Psoas muscle (tissue), 8 donors: ENCODE data around the gene GMCL2. TPM values are rescaled to one million over a fixed set of nuclear protein-coding genes. Genes with fewer than 3 reads are reported as not detected.

Experiments used
- ATAC-seq, 4 donors: fragments of 200-7000 bp; cut with Tn5 transposase; one replicate each; pipeline ENCODE4 v1.9.1; 2020; ENCODE audit warnings: moderate library complexity in 3 of 4, mild to moderate bottlenecking in 2 of 4
- DNase-seq, 2 donors: peaks; one replicate each; pipeline ENCODE4 v3.0.0-alpha.2; 2020
- H3K27ac ChIP-seq: fragments of 200-600 bp; one replicate; pipeline ENCODE4 v1.8.0; 2022
- H3K27me3 ChIP-seq, 3 donors: fragments of 200-600 bp in 1 of 3; one replicate each; pipeline versions ENCODE4 v1.6.1 to v1.8.0; 2013 to 2022; ENCODE audit warnings: low read length in 2 of 3, mild to moderate bottlenecking in 2 of 3, moderate library complexity in 1 of 3; ENCODE audit not compliant: insufficient read depth in 3 of 3
- H3K36me3 ChIP-seq, 2 donors: fragments of 200-600 bp in 1 of 2; one replicate each; pipeline versions ENCODE4 v1.6.1 to v1.8.0; 2013 to 2022; ENCODE audit warnings: low read depth in 1 of 2, mild to moderate bottlenecking in 1 of 2, moderate library complexity in 1 of 2; ENCODE audit not compliant: insufficient read depth in 1 of 2
- H3K4me1 ChIP-seq: fragments of 200-600 bp; one replicate; pipeline ENCODE4 v1.8.0; 2022
- H3K4me3 ChIP-seq: fragments of 200-600 bp; one replicate; pipeline ENCODE4 v1.8.0; 2022; ENCODE audit warnings: mild to moderate bottlenecking
- H3K9me3 ChIP-seq: fragments of 200-600 bp; one replicate; pipeline ENCODE4 v1.8.0; 2022
- WGBS, 3 donors: extraction: QIAGEN DNeasy Blood & Tissue Kit; methylation state at CpG; one replicate each; pipeline versions ENCODE4 v1.1.6 to v1.1.7; 2013; 5-methylcytosine and 5-hydroxymethylcytosine counted together
- intact Hi-C, 2 donors: fragments of 100-400 bp; cut with DNase I; formaldehyde crosslinking; loops; one replicate each; pipeline versions ENCODE4 v1.11.0 to v1.14.2; 2022
- polyA plus RNA-seq, 3 donors: library from polyadenylated mRNA; stranded (reverse); fragments of 200-250 nt; gene quantifications; one replicate each; pipeline ENCODE4 v1.2.3, GENCODE V29; 2013
- total RNA-seq, 4 donors: library from RNA; stranded (reverse); fragmentation: NEBNext Ultra II Directional in 2 of 4; extraction: Animal tissue kit (Norgen Biotek cat#: 25700) in 2 of 4; gene quantifications; one replicate each; pipeline versions ENCODE4 v1.2.1 to v1.2.4, GENCODE V29; 2021 to 2023
- TF ChIP-seq, protein P1 (sequence below): fragments of 200-600 bp; IDR thresholded peaks from one replicate; pipeline ENCODE4 v1.8.0; 2022; ENCODE audit warnings: antibody characterized with exemption
- donor health status: healthy with polysubstance abuse.
- donor health status: DM: no; HTN: no; CAD: no; lungs with moderate emphysema.
- donor health status: Bipolar disorder and iron deficiency.
- donor health status: healthy.
- donor health status: DM: yes; HTN: yes; CAD: no.
- donor health status: DM: no; HTN: no; CAD: no.
- donor health status: DM: no; HTN: no; CAD: no.
- donor health status: DM: yes; HTN: yes; CAD: no.

GMCL2 gene
- total and polyA plus RNA-seq, 7 donors, result not detected

DNA sequence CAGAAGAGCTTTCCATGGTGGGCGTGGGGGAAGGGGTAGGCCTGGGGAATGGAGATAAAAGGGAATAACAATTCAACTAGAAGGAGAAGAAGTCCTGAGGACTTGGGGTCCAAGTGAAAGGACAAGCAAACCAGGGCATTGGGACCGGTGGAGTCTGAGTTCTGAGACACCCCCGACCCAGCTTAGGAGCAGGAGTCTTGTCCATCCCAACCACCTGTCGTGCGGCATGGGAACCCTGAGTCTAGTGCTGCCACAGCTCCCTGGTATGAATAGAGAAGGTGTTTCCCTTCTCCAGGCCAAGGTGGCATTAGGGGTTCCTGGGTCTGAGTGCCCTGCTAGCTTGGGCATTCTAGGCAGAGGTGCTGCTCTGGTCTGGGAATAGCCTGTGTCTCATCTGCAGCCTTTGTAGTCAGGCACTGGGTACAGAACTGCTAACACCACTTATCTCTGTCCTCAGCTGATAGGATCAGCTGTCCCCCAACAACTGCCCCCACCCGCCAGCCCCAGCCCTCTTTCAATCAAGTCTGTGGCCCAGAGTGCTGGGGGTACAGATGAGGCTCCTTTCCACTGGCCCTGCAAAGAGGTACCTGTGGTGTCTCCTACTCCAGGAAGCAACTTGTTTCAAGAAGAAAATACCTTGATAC, 27.1 kb upstream of the GMCL2 start:
- no peak for DNase-seq
- Histone ChIP-seq H3K9me3 (no peaks in the 10 kb centered on the region), H3K27me3 (no peaks in the 10 kb centered on the region), H3K36me3 (peaks cover 25 to 96% of the 10 kb centered on the region in 2 donors), H3K4me3 (no peak overlapping the region), H3K27ac (no peak overlapping the region), H3K4me1 (peaks cover 6% of the 10 kb centered on the region)
- TF ChIP-seq, protein P1, sequence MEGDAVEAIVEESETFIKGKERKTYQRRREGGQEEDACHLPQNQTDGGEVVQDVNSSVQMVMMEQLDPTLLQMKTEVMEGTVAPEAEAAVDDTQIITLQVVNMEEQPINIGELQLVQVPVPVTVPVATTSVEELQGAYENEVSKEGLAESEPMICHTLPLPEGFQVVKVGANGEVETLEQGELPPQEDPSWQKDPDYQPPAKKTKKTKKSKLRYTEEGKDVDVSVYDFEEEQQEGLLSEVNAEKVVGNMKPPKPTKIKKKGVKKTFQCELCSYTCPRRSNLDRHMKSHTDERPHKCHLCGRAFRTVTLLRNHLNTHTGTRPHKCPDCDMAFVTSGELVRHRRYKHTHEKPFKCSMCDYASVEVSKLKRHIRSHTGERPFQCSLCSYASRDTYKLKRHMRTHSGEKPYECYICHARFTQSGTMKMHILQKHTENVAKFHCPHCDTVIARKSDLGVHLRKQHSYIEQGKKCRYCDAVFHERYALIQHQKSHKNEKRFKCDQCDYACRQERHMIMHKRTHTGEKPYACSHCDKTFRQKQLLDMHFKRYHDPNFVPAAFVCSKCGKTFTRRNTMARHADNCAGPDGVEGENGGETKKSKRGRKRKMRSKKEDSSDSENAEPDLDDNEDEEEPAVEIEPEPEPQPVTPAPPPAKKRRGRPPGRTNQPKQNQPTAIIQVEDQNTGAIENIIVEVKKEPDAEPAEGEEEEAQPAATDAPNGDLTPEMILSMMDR, result no peak
- intact Hi-C loops, result no loop called here
- ATAC-seq, result peak in 1 of 4 donors; percentile 22
- WGBS, 3 donors, result 88 to 98% (median 92%) methylated on average over 6 of the region's 6 CpGs

DNA sequence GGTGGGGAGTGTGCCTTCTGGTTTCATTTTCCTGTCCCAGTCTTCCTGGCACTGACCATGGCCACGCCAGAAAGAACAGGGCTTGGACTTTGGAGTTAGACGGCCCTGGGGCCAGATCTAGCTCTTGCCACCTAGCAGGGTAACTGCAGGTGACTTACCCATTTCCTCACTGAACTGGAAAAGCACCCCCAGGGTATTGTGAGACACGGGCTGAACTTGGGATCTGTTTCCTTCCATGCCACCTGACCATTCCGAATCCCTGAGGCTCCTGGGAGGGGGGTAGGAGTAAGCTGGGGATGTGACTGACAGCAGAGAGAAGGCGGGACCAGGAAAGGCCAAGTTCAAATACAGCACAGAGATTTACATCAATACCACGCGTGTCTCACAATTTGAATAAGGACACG, 26.6 kb upstream of the GMCL2 start:
- Histone ChIP-seq H3K27me3 (no peaks in the 10 kb centered on the region), H3K9me3 (no peaks in the 10 kb centered on the region), H3K4me1 (peaks cover 2% of the 10 kb centered on the region), H3K27ac (no peak overlapping the region), H3K36me3 (peaks cover 25 to 96% of the 10 kb centered on the region in 2 donors), H3K4me3 (no peak overlapping the region)
- 68 to 72% (median 69%) methylated on average over 8 of the region's 8 CpGs for WGBS, 3 donors
- TF ChIP-seq, protein P1, result no peak
- no peak for DNase-seq
- intact Hi-C loops, result no loop called here
- peak in 1 of 4 donors; percentile 12 for ATAC-seq

DNA sequence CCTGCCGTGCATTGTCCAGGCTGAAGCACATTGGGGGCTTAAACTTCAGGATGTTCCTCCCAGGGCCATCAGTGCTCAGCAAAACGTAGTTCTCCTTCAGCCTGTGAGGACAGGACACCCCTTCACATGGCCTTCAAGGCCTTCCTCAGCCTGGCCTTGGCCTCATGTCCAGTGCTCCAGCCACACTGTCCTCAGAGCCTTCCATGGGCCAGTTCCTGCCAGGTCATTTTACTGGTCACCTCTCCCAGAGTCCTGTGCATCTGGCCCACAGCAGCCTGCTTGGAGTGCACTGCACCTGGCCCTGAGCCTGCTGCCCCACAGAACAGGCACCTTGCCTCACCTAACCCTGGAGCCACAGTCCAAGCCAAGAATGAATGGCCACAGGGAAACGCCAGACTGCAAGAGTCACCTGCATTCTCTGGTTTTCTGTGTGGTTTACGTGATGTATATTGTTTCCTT, 25.9 kb upstream of the GMCL2 start:
- no peak for DNase-seq
- WGBS, 3 donors, result 30 to 45% (median 32%) methylated on average over 4 of the region's 4 CpGs
- peak; percentile 21 to 70 (median 56) for ATAC-seq
- intact Hi-C loops, result no loop called here
- no peak overlapping the region for H3K27ac ChIP-seq
- TF ChIP-seq, protein P1, result no peak
- no peaks in the 10 kb centered on the region for H3K27me3 ChIP-seq
- H3K4me1 ChIP-seq, result no peaks in the 10 kb centered on the region
- H3K36me3 ChIP-seq, result peaks cover 25 to 96% of the 10 kb centered on the region in 2 donors
- no peaks in the 10 kb centered on the region for H3K9me3 ChIP-seq
- no peak overlapping the region for H3K4me3 ChIP-seq

DNA sequence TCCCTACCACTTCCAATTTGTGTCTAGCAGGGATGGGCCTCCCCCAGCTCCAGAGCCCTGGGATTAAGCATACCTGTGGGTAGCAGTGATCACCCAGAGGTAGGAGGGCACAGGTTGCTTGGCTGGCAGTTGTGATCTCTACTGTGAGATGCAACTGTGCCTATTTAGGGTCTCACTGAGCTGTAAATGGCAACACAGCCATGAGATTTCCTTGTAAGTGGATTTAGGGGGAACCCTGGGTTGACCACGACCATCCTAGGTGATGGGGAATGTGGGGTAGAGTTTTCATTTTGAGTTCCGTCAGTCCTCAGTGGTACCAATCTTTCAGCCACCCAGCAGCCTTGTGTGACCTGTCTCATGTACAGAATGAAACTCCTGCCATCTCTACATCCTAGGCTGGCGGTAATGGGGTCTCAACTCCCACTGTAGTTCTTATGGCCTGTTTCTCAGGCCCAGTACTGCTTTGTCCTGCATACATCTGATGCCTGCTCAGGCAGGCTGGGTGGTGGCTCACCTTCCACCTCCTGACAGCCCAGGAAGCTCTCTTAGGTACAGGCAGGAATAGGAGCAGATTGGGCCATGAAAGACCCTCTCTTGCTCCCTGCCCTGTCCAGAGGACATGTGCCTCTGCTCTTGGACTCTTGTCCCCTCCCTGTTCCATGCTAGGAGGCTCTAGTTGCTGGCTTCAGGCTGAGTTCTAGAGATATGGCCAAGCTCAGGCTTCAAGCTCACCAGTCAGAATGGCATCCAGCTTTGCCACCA, 25.3 kb upstream of the GMCL2 start:
- intact Hi-C loops, result no loop called here
- TF ChIP-seq, protein P1, result no peak
- 86 to 92% (median 91%) methylated on average over 3 of the region's 3 CpGs for WGBS, 3 donors
- H3K4me1 ChIP-seq, result peaks cover 5% of the 10 kb centered on the region
- no peak overlapping the region for H3K27ac ChIP-seq
- no peaks in the 10 kb centered on the region for H3K27me3 ChIP-seq
- H3K9me3 ChIP-seq, result no peaks in the 10 kb centered on the region
- DNase-seq, result no peak
- H3K4me3 ChIP-seq, result no peak overlapping the region
- peak in 1 of 4 donors; percentile 0 for ATAC-seq
- H3K36me3 ChIP-seq, result peaks cover 25 to 100% of the 10 kb centered on the region in 2 donors
